Upper lobe of left lung (tissue), 4 donors: ENCODE data around the gene RNLS.

ENCODE experiments used
- CTCF ChIP-seq, 6 experiments: fragments of 450-650 bp in 4 of 6; fragments of 200-600 bp in 2 of 6; sonication (generic) in 2 of 6; IDR thresholded peaks; one replicate each; pipeline ENCODE4 v1.5.1; 2016 to 2019; ENCODE audit warnings: antibody characterized with exemption in 6 of 6
- EP300 ChIP-seq, 4 donors: sonication (generic); formaldehyde crosslinking; IDR thresholded peaks; one replicate each; pipeline ENCODE4 v1.5.1; 2017; ENCODE audit warnings: antibody characterized with exemption in 4 of 4, control low read depth in 2 of 4
- POLR2A ChIP-seq, 4 donors: fragments of 450-650 bp; IDR thresholded peaks; one replicate each; pipeline ENCODE4 v1.5.1; 2016 to 2017; ENCODE audit warnings: antibody characterized with exemption in 4 of 4, mild to moderate bottlenecking in 2 of 4
- POLR2AphosphoS5 ChIP-seq, 2 donors: sonication (generic); formaldehyde crosslinking; IDR thresholded peaks; one replicate each; pipeline ENCODE4 v1.5.1; 2017; ENCODE audit warnings: antibody characterized with exemption in 2 of 2

GRCh38 chr10:88473989-88474883, 108.9 kb downstream of the RNLS start:
- TF ChIP-seq CTCF (IDR thresholded peaks at IDR 0.05) (no peak), POLR2AphosphoS5 (IDR thresholded peaks at IDR 0.05) (no peak), POLR2A (IDR thresholded peaks at IDR 0.05) (no peak), EP300 (IDR thresholded peaks at IDR 0.05) (peak in 1 of 4 donors; percentile 16)
